K562 (cell line): ENCODE measurements around the gene PPM1L.

Experiments
- CHD7 ChIP-seq: fragments of 200-600 bp; sonication (generic); IDR thresholded peaks from one replicate; pipeline ENCODE4 v1.6.1; 2012; ENCODE audit warnings: mild to moderate bottlenecking, low read depth, low read length, inconsistent platforms
- CTCF ChIP-seq, 3 experiments: IDR thresholded peaks in 2 of 3; conservative IDR thresholded peaks in 1 of 3; 2 replicates each; pipeline ENCODE4 v1.5.1; 2011 to 2012; ENCODE audit warnings: low read length in 3 of 3, mild to moderate bottlenecking in 3 of 3, control low read depth in 2 of 3, improper control_type of control experiment in 1 of 3, inconsistent platforms in 1 of 3, low read depth in 1 of 3, mixed read lengths in 1 of 3, moderate library complexity in 1 of 3; ENCODE audit not compliant: insufficient read depth in 2 of 3
- DLX4 ChIP-seq: fragments of 250-450 bp; sonication (Bioruptor Pico); IDR thresholded peaks from 2 replicates; pipeline ENCODE4 v1.6.1; 2021; ENCODE audit warnings: mild to moderate bottlenecking
- EGR1 ChIP-seq: fragments of 450-650 bp; conservative IDR thresholded peaks from 2 replicates; pipeline ENCODE4 v1.6.1; 2017; ENCODE audit warnings: mild to moderate bottlenecking
- FOXJ2 ChIP-seq: fragments of 200-800 bp; sonication (Bioruptor generic); IDR thresholded peaks from 2 replicates; pipeline ENCODE4 v1.6.1; 2016; ENCODE audit warnings: missing genetic modification characterization, missing compliant biosample characterization
- HNRNPH1 ChIP-seq: fragments of 200-400 bp; formaldehyde crosslinking; optimal IDR thresholded peaks from 2 replicates; pipeline ENCODE3; 2017; ENCODE audit warnings: low read depth, mild to moderate bottlenecking, low read length, moderate library complexity
- JUNB ChIP-seq: fragments of 450-650 bp; formaldehyde crosslinking; conservative IDR thresholded peaks from 2 replicates; pipeline ENCODE4 v1.4.0; 2020; ENCODE audit warnings: mild to moderate bottlenecking
- JUND ChIP-seq, 2 experiments: IDR thresholded peaks; 2 replicates in 1 of 2; 3 replicates in 1 of 2; pipeline ENCODE4 v1.6.1; 2011; ENCODE audit warnings: borderline replicate concordance in 2 of 2, low read depth in 2 of 2, low read length in 2 of 2, improper control_type of control experiment in 1 of 2, missing biosample characterization in 1 of 2, missing genetic modification characterization in 1 of 2, missing genetic modification reagents in 1 of 2
- KLF13 ChIP-seq: fragments of 450-650 bp; IDR thresholded peaks from 2 replicates; pipeline ENCODE4 v1.6.1; 2016; ENCODE audit warnings: missing genetic modification characterization, low read depth, mild to moderate bottlenecking, missing compliant biosample characterization, moderate library complexity, borderline replicate concordance
- MYC ChIP-seq, 2 experiments: fragments of 250-450 bp in 1 of 2; sonication (Bioruptor Pico) in 1 of 2; IDR thresholded peaks; 2 replicates each; pipeline versions ENCODE4 v1.5.1 to v1.6.1; 2012 to 2021; ENCODE audit warnings: low read depth in 2 of 2, borderline replicate concordance in 1 of 2, improper control_type of control experiment in 1 of 2, low read length in 1 of 2, mild to moderate bottlenecking in 1 of 2, moderate library complexity in 1 of 2
- RAD21 ChIP-seq, 2 experiments: fragments of 250-450 bp in 1 of 2; fragments of 450-650 bp in 1 of 2; sonication (Bioruptor Pico) in 1 of 2; formaldehyde crosslinking in 1 of 2; IDR thresholded peaks in 1 of 2; conservative IDR thresholded peaks in 1 of 2; 2 replicates each; pipeline versions ENCODE4 v1.4.0 to v1.8.0; 2020 to 2022; ENCODE audit warnings: mild to moderate bottlenecking in 2 of 2, moderate library complexity in 1 of 2
- SMARCE1 ChIP-seq: fragments of 450-650 bp; IDR thresholded peaks from 2 replicates; pipeline ENCODE4 v1.7.1; 2016; ENCODE audit warnings: mild to moderate bottlenecking
- TEAD4 ChIP-seq, 2 experiments: sonication (generic) in 1 of 2; formaldehyde crosslinking in 1 of 2; IDR thresholded peaks; 2 replicates each; pipeline versions ENCODE4 v1.6.1 to v1.8.0; 2012 to 2022; ENCODE audit warnings: borderline replicate concordance in 1 of 2, inconsistent platforms in 1 of 2, low read length in 1 of 2, mild to moderate bottlenecking in 1 of 2, missing genetic modification reagents in 1 of 2
- ZFP30 ChIP-seq: fragments of 250-450 bp; sonication (Bioruptor Pico); IDR thresholded peaks from 2 replicates; pipeline ENCODE4 v1.8.0; 2022; ENCODE audit warnings: moderate library complexity, mild to moderate bottlenecking, inconsistent platforms, borderline replicate concordance

- TF ChIP-seq TEAD4 (IDR thresholded peaks at IDR 0.05; ENCODE audit: low read length): no peak
- no peak for TF ChIP-seq TEAD4 (CRISPR knock-in tag; IDR thresholded peaks at IDR 0.05; ENCODE audit: borderline replicate concordance)
- TF ChIP-seq JUND (IDR thresholded peaks at IDR 0.05; ENCODE audit: borderline replicate concordance, low read depth, low read length): no peak
- no peak for TF ChIP-seq JUND (tag; IDR thresholded peaks at IDR 0.05; ENCODE audit: borderline replicate concordance, low read depth, low read length)
- TF ChIP-seq CTCF (IDR thresholded peaks at IDR 0.05 in 2 of 3, conservative IDR thresholded peaks at IDR 0.05 in 1 of 3; ENCODE audit: insufficient read depth in 2 of 3, low read depth in 1 of 3, low read length in 3 of 3): no peak
- TF ChIP-seq ZFP30 (CRISPR knock-in tag): no peak
- TF ChIP-seq RAD21 (CRISPR knock-in tag; conservative IDR thresholded peaks at IDR 0.05 in 1 of 2, IDR thresholded peaks at IDR 0.05 in 1 of 2): no peak
- TF ChIP-seq JUNB (CRISPR knock-in tag): no peak
- no peak for TF ChIP-seq DLX4 (CRISPR knock-in tag)
- TF ChIP-seq SMARCE1: no peak
- no peak for TF ChIP-seq EGR1
- TF ChIP-seq CHD7: no peak
- TF ChIP-seq HNRNPH1: no peak
- no peak for TF ChIP-seq FOXJ2
- TF ChIP-seq MYC (IDR thresholded peaks at IDR 0.05; ENCODE audit: low read depth, low read length): no peak
- no peak for TF ChIP-seq MYC (CRISPR knock-in tag; IDR thresholded peaks at IDR 0.05; ENCODE audit: borderline replicate concordance, low read depth)
- TF ChIP-seq KLF13 (tag): no peak
Measured at GRCh38 chr3:160810362-160811236, 54.6 kb downstream of the PPM1L start.
